HCT116 (cell line): Measurements from ENCODE around the gene KRT37.

ENCODE experiments used
- CEBPB ChIP-seq: IDR thresholded peaks from 2 replicates; pipeline ENCODE4 v1.6.1; 2012; ENCODE audit warnings: low read depth
- EZH2phosphoT487 ChIP-seq: fragments of 200-600 bp; IDR thresholded peaks from 2 replicates; pipeline ENCODE4 v1.6.1; 2018; ENCODE audit warnings: antibody characterized with exemption, borderline replicate concordance
- JUND ChIP-seq: IDR thresholded peaks from 2 replicates; pipeline ENCODE4 v1.6.1; 2012
- POLR2AphosphoS5 ChIP-seq: IDR thresholded peaks from 2 replicates; pipeline ENCODE4 v1.6.1; 2011; ENCODE audit warnings: mild to moderate bottlenecking, low read depth, low read length, moderate library complexity
- RAD21 ChIP-seq: IDR thresholded peaks from 2 replicates; pipeline ENCODE4 v1.6.1; 2012; ENCODE audit warnings: low read depth, mild to moderate bottlenecking
- SP1 ChIP-seq: IDR thresholded peaks from 2 replicates; pipeline ENCODE4 v1.6.1; 2012; ENCODE audit warnings: low read depth
- SRF ChIP-seq: IDR thresholded peaks from 2 replicates; pipeline ENCODE4 v1.6.1; 2012; ENCODE audit warnings: low read depth
- YY1 ChIP-seq: IDR thresholded peaks from 2 replicates; pipeline ENCODE4 v1.6.1; 2011; ENCODE audit warnings: low read length, low read depth, moderate library complexity, mild to moderate bottlenecking; ENCODE audit not compliant: insufficient replicate concordance; ENCODE audit errors: extremely low read depth
- TF ChIP-seq, protein P1 (sequence below): IDR thresholded peaks from 2 replicates; pipeline ENCODE4 v1.6.1; 2012
- TF ChIP-seq, protein P2 (sequence below), 3 experiments: fragments of 200-600 bp in 1 of 3; sonication (generic) in 1 of 3; IDR thresholded peaks in 2 of 3; conservative IDR thresholded peaks in 1 of 3; 2 replicates each; pipeline ENCODE4 v1.5.1; 2012 to 2017; ENCODE audit warnings: low read depth in 2 of 3, low read length in 2 of 3, antibody characterized with exemption in 1 of 3, borderline replicate concordance in 1 of 3, control low read depth in 1 of 3, mild to moderate bottlenecking in 1 of 3, mixed read lengths in 1 of 3, mixed run types in 1 of 3, moderate library complexity in 1 of 3; ENCODE audit not compliant: insufficient read depth in 1 of 3
- TF ChIP-seq, protein P3 (sequence below): IDR thresholded peaks from 2 replicates; pipeline ENCODE4 v1.6.1; 2012; ENCODE audit warnings: low read depth

DNA sequence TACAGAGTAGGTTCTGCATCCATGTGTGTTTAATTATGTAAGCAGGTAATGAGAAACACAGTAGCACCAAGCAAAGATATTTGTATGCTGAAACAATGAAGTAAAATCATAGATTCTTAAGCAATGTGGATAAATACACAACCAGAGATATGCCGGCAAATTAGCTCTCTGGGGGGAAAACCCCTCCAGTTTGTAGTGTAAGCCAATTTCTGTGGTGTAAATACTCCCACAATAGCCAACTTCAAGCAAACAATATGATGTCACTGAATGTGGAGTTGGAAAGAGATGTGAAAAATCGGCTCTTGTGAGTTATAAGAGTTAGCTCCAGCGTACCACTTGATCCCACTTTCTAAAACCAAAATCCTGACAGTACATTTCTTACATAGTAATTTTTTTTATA, 20.3 kb upstream of the KRT37 start:
- TF ChIP-seq SRF (no peak), POLR2AphosphoS5 (no peak), RAD21 (no peak), YY1 (no peak), JUND (no peak), EZH2phosphoT487 (no peak), CEBPB (no peak), SP1 (no peak)
- TF ChIP-seq, protein P1, sequence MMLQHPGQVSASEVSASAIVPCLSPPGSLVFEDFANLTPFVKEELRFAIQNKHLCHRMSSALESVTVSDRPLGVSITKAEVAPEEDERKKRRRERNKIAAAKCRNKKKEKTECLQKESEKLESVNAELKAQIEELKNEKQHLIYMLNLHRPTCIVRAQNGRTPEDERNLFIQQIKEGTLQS: no peak
- TF ChIP-seq, protein P2, sequence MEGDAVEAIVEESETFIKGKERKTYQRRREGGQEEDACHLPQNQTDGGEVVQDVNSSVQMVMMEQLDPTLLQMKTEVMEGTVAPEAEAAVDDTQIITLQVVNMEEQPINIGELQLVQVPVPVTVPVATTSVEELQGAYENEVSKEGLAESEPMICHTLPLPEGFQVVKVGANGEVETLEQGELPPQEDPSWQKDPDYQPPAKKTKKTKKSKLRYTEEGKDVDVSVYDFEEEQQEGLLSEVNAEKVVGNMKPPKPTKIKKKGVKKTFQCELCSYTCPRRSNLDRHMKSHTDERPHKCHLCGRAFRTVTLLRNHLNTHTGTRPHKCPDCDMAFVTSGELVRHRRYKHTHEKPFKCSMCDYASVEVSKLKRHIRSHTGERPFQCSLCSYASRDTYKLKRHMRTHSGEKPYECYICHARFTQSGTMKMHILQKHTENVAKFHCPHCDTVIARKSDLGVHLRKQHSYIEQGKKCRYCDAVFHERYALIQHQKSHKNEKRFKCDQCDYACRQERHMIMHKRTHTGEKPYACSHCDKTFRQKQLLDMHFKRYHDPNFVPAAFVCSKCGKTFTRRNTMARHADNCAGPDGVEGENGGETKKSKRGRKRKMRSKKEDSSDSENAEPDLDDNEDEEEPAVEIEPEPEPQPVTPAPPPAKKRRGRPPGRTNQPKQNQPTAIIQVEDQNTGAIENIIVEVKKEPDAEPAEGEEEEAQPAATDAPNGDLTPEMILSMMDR (IDR thresholded peaks at IDR 0.05 in 2 of 3, conservative IDR thresholded peaks at IDR 0.05 in 1 of 3; ENCODE audit: borderline replicate concordance in 1 of 3, insufficient read depth in 1 of 3, low read depth in 2 of 3, low read length in 2 of 3): no peak
- TF ChIP-seq, protein P3, sequence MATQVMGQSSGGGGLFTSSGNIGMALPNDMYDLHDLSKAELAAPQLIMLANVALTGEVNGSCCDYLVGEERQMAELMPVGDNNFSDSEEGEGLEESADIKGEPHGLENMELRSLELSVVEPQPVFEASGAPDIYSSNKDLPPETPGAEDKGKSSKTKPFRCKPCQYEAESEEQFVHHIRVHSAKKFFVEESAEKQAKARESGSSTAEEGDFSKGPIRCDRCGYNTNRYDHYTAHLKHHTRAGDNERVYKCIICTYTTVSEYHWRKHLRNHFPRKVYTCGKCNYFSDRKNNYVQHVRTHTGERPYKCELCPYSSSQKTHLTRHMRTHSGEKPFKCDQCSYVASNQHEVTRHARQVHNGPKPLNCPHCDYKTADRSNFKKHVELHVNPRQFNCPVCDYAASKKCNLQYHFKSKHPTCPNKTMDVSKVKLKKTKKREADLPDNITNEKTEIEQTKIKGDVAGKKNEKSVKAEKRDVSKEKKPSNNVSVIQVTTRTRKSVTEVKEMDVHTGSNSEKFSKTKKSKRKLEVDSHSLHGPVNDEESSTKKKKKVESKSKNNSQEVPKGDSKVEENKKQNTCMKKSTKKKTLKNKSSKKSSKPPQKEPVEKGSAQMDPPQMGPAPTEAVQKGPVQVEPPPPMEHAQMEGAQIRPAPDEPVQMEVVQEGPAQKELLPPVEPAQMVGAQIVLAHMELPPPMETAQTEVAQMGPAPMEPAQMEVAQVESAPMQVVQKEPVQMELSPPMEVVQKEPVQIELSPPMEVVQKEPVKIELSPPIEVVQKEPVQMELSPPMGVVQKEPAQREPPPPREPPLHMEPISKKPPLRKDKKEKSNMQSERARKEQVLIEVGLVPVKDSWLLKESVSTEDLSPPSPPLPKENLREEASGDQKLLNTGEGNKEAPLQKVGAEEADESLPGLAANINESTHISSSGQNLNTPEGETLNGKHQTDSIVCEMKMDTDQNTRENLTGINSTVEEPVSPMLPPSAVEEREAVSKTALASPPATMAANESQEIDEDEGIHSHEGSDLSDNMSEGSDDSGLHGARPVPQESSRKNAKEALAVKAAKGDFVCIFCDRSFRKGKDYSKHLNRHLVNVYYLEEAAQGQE: no peak
